Right lobe of liver (tissue), 4 donors: ENCODE results near the gene PCSK9.

Experiments used
- CTCF ChIP-seq, 4 donors: fragments of 200-600 bp in 3 of 4; fragments of 450-650 bp in 1 of 4; IDR thresholded peaks; one replicate each; pipeline versions ENCODE4 v1.5.1 to v1.8.0; 2016 to 2022; ENCODE audit warnings: antibody characterized with exemption in 4 of 4, mild to moderate bottlenecking in 2 of 4
- POLR2A ChIP-seq: fragments of 450-650 bp; IDR thresholded peaks from one replicate; pipeline ENCODE4 v1.6.1; 2017; ENCODE audit warnings: antibody characterized with exemption, mild to moderate bottlenecking
- donor health status: DM: no; HTN: no; CAD: no.
- donor health status: DM: no; HTN: no; CAD: no.
- donor health status: DM: no; HTN: yes; CAD: no.

DNA sequence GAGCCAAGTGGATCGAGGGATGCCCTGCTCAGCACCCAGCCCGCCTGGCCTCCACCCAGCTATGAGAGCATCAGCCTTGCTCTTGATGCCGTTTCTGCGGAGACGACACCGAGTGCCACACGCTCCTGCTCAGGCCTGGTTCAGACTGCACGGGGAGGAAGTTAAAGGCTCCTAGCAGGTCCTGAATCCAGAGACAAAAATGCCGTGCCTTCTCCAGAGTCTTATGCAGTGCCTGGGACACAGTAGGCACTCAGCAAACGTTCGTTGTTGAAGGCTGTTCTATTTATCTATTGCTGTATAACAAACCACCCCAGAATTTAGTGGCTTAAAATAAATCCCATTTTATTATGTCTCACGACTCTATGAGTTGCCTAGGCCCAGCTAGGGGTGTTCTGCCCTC, 47.4 kb upstream of the PCSK9 start:
- TF ChIP-seq CTCF (IDR thresholded peaks at IDR 0.05) (no peak), POLR2A (no peak)
